WTC11 (cell line): Measurements from ENCODE around the gene FAU. TPM values are rescaled to one million over a fixed set of nuclear protein-coding genes. Genes with fewer than 3 reads are reported as not detected.

Experiments used
- ATAC-seq: fragments of 200-7000 bp; cut with Tn5 transposase; 2 replicates; pipeline ENCODE4 v1.10.0; 2021; ENCODE audit warnings: mild to moderate bottlenecking, moderate library complexity
- CTCF ChIA-PET: fragments of 300-600 bp; sonication (Branson Sonifier 250); formaldehyde crosslinking; loops from one replicate; lab custom pipeline; 2021; ENCODE audit warnings: antibody characterized with exemption; lab: Charles Lee
- POLR2A ChIA-PET: fragments of 350-600 bp; sonication (Branson Sonifier 250); formaldehyde crosslinking; loops from one replicate; lab custom pipeline; 2021; ENCODE audit warnings: antibody characterized with exemption; lab: Charles Lee
- DNase-seq: peaks from one replicate; pipeline ENCODE4 v3.0.0; 2021; ENCODE audit warnings: low spot score
- H3K27ac Mint-ChIP-seq: 2 replicates; pipeline ENCODE4 v1.8.0; 2021; ENCODE audit warnings: mixed read lengths
- H3K27me3 Mint-ChIP-seq: 2 replicates; pipeline ENCODE4 v1.8.0; 2021; ENCODE audit warnings: low read depth, mild to moderate bottlenecking, moderate library complexity, mixed read lengths
- H3K36me3 Mint-ChIP-seq: 2 replicates; pipeline ENCODE4 v1.8.0; 2021; ENCODE audit warnings: mixed read lengths
- H3K4me1 Mint-ChIP-seq: 2 replicates; pipeline ENCODE4 v1.8.0; 2022; ENCODE audit warnings: mixed read lengths
- H3K4me3 Mint-ChIP-seq: 2 replicates; pipeline ENCODE4 v1.8.0; 2021; ENCODE audit warnings: mild to moderate bottlenecking, moderate library complexity, mixed read lengths
- H3K9me3 Mint-ChIP-seq: 2 replicates; pipeline ENCODE4 v1.8.0; 2021; ENCODE audit warnings: mixed read lengths
- CBFB ChIP-seq: sonication (generic); formaldehyde crosslinking; IDR thresholded peaks from 2 replicates; pipeline ENCODE4 v1.8.1; 2022; ENCODE audit warnings: mild to moderate bottlenecking, low read depth, missing genetic modification reagents
- FOXK1 ChIP-seq: sonication (generic); formaldehyde crosslinking; IDR thresholded peaks from 2 replicates; pipeline ENCODE4 v1.8.0; 2022; ENCODE audit warnings: mild to moderate bottlenecking, moderate library complexity, missing genetic modification reagents
- GABPB1 ChIP-seq: sonication (generic); formaldehyde crosslinking; IDR thresholded peaks from 2 replicates; pipeline ENCODE4 v1.8.1; 2023; ENCODE audit warnings: mild to moderate bottlenecking, missing genetic modification reagents
- HMGA2 ChIP-seq: fragments of 250-450 bp; sonication (Bioruptor Pico); IDR thresholded peaks from 2 replicates; pipeline ENCODE4 v1.4.0; 2021; ENCODE audit warnings: mild to moderate bottlenecking, moderate library complexity
- MYBL2 ChIP-seq: sonication (generic); formaldehyde crosslinking; IDR thresholded peaks from 2 replicates; pipeline ENCODE4 v1.8.1; 2023; ENCODE audit warnings: mild to moderate bottlenecking, moderate library complexity, missing genetic modification reagents
- RELA ChIP-seq: sonication (generic); formaldehyde crosslinking; IDR thresholded peaks from 2 replicates; pipeline ENCODE4 v1.8.1; 2022; ENCODE audit warnings: missing genetic modification reagents, mild to moderate bottlenecking, borderline replicate concordance
- SMAD4 ChIP-seq: sonication (generic); formaldehyde crosslinking; IDR thresholded peaks from 2 replicates; pipeline ENCODE4 v1.8.0; 2022; ENCODE audit warnings: mild to moderate bottlenecking, missing genetic modification reagents
- SOX15 ChIP-seq: fragments of 250-450 bp; sonication (Bioruptor Pico); IDR thresholded peaks from 2 replicates; pipeline ENCODE4 v1.9.0; 2021; ENCODE audit warnings: mild to moderate bottlenecking
- ZBTB21 ChIP-seq: sonication (generic); formaldehyde crosslinking; IDR thresholded peaks from 2 replicates; pipeline ENCODE4 v1.8.1; 2023; ENCODE audit warnings: mild to moderate bottlenecking, missing genetic modification reagents, borderline replicate concordance
- ZNF671 ChIP-seq: fragments of 250-450 bp; sonication (Bioruptor Pico); IDR thresholded peaks from 2 replicates; pipeline ENCODE4 v1.8.0; 2021; ENCODE audit warnings: mild to moderate bottlenecking
- total RNA-seq: library from RNA; stranded (reverse); gene quantifications from 3 replicates; pipeline ENCODE4 v1.2.3, GENCODE V29; 2021
- TF ChIP-seq, protein P1 (sequence below): sonication (generic); formaldehyde crosslinking; IDR thresholded peaks from 2 replicates; pipeline ENCODE4 v1.8.1; 2023; ENCODE audit warnings: mild to moderate bottlenecking, moderate library complexity, missing genetic modification reagents
- TF ChIP-seq, protein P2 (sequence below): sonication (generic); formaldehyde crosslinking; IDR thresholded peaks from 2 replicates; pipeline ENCODE4 v1.8.1; 2022; ENCODE audit warnings: low read depth, missing genetic modification reagents, borderline replicate concordance
- TF ChIP-seq, protein P3 (sequence below): sonication (generic); formaldehyde crosslinking; conservative IDR thresholded peaks from 2 replicates; pipeline ENCODE4 v1.8.1; 2022; ENCODE audit warnings: mild to moderate bottlenecking, missing genetic modification reagents
- TF ChIP-seq, protein P4 (sequence below): sonication (generic); formaldehyde crosslinking; IDR thresholded peaks from 2 replicates; pipeline ENCODE4 v1.8.0; 2022; ENCODE audit warnings: mild to moderate bottlenecking, missing genetic modification reagents
- TF ChIP-seq, protein P5 (sequence below): sonication (generic); formaldehyde crosslinking; IDR thresholded peaks from 2 replicates; pipeline ENCODE4 v1.8.0; 2022; ENCODE audit warnings: mild to moderate bottlenecking, missing genetic modification reagents
- TF ChIP-seq, protein P6 (sequence below): sonication (generic); formaldehyde crosslinking; IDR thresholded peaks from 2 replicates; pipeline ENCODE4 v1.8.0; 2023; ENCODE audit warnings: missing genetic modification reagents
- TF ChIP-seq, protein P7 (sequence below): sonication (generic); formaldehyde crosslinking; IDR thresholded peaks from 2 replicates; pipeline ENCODE4 v1.8.1; 2022; ENCODE audit warnings: low read depth, mild to moderate bottlenecking, moderate library complexity, missing genetic modification reagents, borderline replicate concordance
- TF ChIP-seq, protein P8 (sequence below): sonication (generic); formaldehyde crosslinking; IDR thresholded peaks from 2 replicates; pipeline ENCODE4 v1.8.0; 2022; ENCODE audit warnings: missing genetic modification reagents
- TF ChIP-seq, protein P9 (sequence below): sonication (generic); formaldehyde crosslinking; IDR thresholded peaks from 2 replicates; pipeline ENCODE4 v1.8.1; 2023; ENCODE audit warnings: mild to moderate bottlenecking, missing genetic modification reagents

The FAU gene
- total RNA-seq, 1 experiment from 2014 or later: 991 TPM

DNA sequence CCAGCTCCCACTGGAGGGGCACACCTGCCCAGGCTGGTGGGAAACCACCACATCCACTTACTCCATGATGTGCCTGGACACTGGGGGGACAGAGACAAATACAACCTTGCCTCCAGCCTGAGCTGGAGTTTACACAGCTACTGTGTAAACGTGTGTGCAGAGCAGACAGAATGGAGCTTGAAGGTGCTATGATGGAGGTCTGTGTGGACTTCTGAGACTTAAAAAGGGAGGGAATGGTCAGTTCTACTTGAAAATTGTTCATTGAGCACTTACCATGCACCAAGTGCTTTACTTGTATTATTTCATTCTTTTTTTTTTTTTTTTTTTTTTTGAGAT, 49.3 kb downstream of the FAU start:
- Mint-ChIP-seq H3K27me3 (no peaks in the 10 kb centered on the region), H3K4me3 (no peak overlapping the region), H3K27ac (peak overlapping the region; percentile 25; the same call in 1 of the 2 replicates), H3K9me3 (no peaks in the 10 kb centered on the region), H3K36me3 (peaks cover 19% of the 10 kb centered on the region), H3K4me1 (peaks cover 5% of the 10 kb centered on the region)
- ATAC-seq: no peak
- POLR2A ChIA-PET: no interaction called here
- CTCF ChIA-PET: no interaction called here
- no peak for DNase-seq
- TF ChIP-seq MYBL2 (CRISPR knock-in tag) (no peak), ZBTB21 (no peak), ZNF671 (CRISPR knock-in tag) (no peak), CBFB (CRISPR knock-in tag) (no peak)
- TF ChIP-seq, protein P1, sequence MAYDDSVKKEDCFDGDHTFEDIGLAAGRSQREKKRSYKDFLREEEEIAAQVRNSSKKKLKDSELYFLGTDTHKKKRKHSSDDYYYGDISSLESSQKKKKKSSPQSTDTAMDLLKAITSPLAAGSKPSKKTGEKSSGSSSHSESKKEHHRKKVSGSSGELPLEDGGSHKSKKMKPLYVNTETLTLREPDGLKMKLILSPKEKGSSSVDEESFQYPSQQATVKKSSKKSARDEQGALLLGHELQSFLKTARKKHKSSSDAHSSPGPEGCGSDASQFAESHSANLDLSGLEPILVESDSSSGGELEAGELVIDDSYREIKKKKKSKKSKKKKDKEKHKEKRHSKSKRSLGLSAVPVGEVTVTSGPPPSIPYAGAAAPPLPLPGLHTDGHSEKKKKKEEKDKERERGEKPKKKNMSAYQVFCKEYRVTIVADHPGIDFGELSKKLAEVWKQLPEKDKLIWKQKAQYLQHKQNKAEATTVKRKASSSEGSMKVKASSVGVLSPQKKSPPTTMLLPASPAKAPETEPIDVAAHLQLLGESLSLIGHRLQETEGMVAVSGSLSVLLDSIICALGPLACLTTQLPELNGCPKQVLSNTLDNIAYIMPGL (CRISPR knock-in tag): no peak
- TF ChIP-seq, protein P2, sequence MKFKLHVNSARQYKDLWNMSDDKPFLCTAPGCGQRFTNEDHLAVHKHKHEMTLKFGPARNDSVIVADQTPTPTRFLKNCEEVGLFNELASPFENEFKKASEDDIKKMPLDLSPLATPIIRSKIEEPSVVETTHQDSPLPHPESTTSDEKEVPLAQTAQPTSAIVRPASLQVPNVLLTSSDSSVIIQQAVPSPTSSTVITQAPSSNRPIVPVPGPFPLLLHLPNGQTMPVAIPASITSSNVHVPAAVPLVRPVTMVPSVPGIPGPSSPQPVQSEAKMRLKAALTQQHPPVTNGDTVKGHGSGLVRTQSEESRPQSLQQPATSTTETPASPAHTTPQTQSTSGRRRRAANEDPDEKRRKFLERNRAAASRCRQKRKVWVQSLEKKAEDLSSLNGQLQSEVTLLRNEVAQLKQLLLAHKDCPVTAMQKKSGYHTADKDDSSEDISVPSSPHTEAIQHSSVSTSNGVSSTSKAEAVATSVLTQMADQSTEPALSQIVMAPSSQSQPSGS (CRISPR knock-in tag): no peak
- TF ChIP-seq, protein P3, sequence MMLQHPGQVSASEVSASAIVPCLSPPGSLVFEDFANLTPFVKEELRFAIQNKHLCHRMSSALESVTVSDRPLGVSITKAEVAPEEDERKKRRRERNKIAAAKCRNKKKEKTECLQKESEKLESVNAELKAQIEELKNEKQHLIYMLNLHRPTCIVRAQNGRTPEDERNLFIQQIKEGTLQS (CRISPR knock-in tag): no peak
- TF ChIP-seq, protein P4, sequence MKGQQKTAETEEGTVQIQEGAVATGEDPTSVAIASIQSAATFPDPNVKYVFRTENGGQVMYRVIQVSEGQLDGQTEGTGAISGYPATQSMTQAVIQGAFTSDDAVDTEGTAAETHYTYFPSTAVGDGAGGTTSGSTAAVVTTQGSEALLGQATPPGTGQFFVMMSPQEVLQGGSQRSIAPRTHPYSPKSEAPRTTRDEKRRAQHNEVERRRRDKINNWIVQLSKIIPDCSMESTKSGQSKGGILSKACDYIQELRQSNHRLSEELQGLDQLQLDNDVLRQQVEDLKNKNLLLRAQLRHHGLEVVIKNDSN (CRISPR knock-in tag): no peak

DNA sequence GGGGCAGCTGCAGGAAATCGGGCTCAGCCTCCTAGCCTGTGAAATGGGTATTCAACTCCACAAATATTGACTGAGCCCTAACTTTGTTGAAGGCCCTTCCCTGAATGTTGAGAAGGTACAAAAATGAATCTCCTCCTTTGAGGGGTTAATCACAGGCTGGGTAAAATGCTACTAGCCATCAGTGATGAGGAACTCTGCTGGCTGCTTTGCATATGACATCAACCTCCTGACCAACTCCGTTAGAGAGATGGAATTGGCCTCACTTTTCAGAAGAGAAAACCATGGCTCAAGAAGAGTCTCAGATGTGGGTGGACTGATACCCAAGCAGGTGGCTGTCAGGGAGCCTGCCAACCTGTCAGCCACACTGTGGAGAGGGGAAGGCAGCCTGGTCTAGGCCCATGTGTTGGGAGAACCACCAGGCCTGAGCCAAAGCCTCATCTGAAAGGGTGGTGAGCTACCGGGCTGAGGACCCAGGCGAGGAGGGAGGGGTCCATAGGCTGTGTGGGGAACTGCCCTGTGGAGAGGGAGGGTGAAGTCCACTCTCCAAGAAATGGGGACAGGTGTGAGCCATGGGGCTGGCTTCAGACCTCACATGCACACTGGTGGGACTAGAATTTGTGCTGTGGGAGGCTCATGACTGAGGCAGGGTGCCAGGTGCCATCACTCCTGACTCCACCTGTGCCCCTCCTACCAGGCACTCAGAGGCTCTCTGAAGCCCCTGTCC, 49.9 kb downstream of the FAU start:
- Mint-ChIP-seq H3K27me3 (no peaks in the 10 kb centered on the region), H3K4me1 (peaks cover 10% of the 10 kb centered on the region), H3K36me3 (peaks cover 14% of the 10 kb centered on the region)
- ATAC-seq: no peak
- POLR2A ChIA-PET: no interaction called here
- TF ChIP-seq, protein P5, sequence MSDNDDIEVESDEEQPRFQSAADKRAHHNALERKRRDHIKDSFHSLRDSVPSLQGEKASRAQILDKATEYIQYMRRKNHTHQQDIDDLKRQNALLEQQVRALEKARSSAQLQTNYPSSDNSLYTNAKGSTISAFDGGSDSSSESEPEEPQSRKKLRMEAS (CRISPR knock-in tag): no peak
- TF ChIP-seq, protein P6, sequence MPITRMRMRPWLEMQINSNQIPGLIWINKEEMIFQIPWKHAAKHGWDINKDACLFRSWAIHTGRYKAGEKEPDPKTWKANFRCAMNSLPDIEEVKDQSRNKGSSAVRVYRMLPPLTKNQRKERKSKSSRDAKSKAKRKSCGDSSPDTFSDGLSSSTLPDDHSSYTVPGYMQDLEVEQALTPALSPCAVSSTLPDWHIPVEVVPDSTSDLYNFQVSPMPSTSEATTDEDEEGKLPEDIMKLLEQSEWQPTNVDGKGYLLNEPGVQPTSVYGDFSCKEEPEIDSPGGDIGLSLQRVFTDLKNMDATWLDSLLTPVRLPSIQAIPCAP: no peak
- TF ChIP-seq RELA (CRISPR knock-in tag): no peak
- TF ChIP-seq, protein P7, sequence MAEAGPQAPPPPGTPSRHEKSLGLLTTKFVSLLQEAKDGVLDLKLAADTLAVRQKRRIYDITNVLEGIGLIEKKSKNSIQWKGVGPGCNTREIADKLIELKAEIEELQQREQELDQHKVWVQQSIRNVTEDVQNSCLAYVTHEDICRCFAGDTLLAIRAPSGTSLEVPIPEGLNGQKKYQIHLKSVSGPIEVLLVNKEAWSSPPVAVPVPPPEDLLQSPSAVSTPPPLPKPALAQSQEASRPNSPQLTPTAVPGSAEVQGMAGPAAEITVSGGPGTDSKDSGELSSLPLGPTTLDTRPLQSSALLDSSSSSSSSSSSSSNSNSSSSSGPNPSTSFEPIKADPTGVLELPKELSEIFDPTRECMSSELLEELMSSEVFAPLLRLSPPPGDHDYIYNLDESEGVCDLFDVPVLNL: no peak
- TF ChIP-seq, protein P8, sequence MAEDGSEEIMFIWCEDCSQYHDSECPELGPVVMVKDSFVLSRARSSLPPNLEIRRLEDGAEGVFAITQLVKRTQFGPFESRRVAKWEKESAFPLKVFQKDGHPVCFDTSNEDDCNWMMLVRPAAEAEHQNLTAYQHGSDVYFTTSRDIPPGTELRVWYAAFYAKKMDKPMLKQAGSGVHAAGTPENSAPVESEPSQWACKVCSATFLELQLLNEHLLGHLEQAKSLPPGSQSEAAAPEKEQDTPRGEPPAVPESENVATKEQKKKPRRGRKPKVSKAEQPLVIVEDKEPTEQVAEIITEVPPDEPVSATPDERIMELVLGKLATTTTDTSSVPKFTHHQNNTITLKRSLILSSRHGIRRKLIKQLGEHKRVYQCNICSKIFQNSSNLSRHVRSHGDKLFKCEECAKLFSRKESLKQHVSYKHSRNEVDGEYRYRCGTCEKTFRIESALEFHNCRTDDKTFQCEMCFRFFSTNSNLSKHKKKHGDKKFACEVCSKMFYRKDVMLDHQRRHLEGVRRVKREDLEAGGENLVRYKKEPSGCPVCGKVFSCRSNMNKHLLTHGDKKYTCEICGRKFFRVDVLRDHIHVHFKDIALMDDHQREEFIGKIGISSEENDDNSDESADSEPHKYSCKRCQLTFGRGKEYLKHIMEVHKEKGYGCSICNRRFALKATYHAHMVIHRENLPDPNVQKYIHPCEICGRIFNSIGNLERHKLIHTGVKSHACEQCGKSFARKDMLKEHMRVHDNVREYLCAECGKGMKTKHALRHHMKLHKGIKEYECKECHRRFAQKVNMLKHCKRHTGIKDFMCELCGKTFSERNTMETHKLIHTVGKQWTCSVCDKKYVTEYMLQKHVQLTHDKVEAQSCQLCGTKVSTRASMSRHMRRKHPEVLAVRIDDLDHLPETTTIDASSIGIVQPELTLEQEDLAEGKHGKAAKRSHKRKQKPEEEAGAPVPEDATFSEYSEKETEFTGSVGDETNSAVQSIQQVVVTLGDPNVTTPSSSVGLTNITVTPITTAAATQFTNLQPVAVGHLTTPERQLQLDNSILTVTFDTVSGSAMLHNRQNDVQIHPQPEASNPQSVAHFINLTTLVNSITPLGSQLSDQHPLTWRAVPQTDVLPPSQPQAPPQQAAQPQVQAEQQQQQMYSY (CRISPR knock-in tag): no peak
- no peak for TF ChIP-seq ZNF671 (CRISPR knock-in tag)
- TF ChIP-seq GABPB1 (CRISPR knock-in tag): no peak
- no peak for TF ChIP-seq HMGA2 (CRISPR knock-in tag)
- TF ChIP-seq, protein P2 (CRISPR knock-in tag): no peak
- TF ChIP-seq SOX15 (CRISPR knock-in tag): no peak
- no peak for TF ChIP-seq FOXK1 (CRISPR knock-in tag)
- TF ChIP-seq, protein P9, sequence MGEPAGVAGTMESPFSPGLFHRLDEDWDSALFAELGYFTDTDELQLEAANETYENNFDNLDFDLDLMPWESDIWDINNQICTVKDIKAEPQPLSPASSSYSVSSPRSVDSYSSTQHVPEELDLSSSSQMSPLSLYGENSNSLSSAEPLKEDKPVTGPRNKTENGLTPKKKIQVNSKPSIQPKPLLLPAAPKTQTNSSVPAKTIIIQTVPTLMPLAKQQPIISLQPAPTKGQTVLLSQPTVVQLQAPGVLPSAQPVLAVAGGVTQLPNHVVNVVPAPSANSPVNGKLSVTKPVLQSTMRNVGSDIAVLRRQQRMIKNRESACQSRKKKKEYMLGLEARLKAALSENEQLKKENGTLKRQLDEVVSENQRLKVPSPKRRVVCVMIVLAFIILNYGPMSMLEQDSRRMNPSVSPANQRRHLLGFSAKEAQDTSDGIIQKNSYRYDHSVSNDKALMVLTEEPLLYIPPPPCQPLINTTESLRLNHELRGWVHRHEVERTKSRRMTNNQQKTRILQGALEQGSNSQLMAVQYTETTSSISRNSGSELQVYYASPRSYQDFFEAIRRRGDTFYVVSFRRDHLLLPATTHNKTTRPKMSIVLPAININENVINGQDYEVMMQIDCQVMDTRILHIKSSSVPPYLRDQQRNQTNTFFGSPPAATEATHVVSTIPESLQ: no peak
- no peak for TF ChIP-seq SMAD4 (CRISPR knock-in tag)
- no peak for TF ChIP-seq MYBL2 (CRISPR knock-in tag)
- TF ChIP-seq, all 79 proteins: peak for 0
- CTCF ChIA-PET: no interaction called here
- no peak overlapping the region for H3K4me3 Mint-ChIP-seq
- H3K9me3 Mint-ChIP-seq: no peaks in the 10 kb centered on the region
- peak overlapping the region; percentile 25; the same call in 1 of the 2 replicates for H3K27ac Mint-ChIP-seq
- no peak for DNase-seq
